Stimulated activated CD4-positive, alpha-beta T cell treated with anti-CD3 and anti-CD28 coated beads, Interleukin-12 subunit alpha, Interleukin-12 subunit beta, amount 100 ng/mL, for 48 hours (primary cell): ENCODE measurements around the gene ADM.
A peak's percentile ranks its signal among the peaks of the same experiment; 100 is the strongest.

ENCODE experiments used
- DNase-seq, 3 donors: peaks; one replicate each; pipeline ENCODE4 v3.0.0-alpha.2; 2020; ENCODE audit warnings: low read depth in 2 of 3, low spot score in 1 of 3

The ADM gene

GRCh38 chr11:10289765-10290380 is 15.0 kb upstream of the ADM start:
- DNase-seq = no peak

- DNase-seq = no peak
These were observed 12.9 kb upstream of the ADM start for GRCh38 chr11:10291801-10292638.

- peak in 2 of 3 donors; percentile 49 to 76 for DNase-seq
These were observed 11.2 kb upstream of the ADM start, which contains the start of gene SBF2 for GRCh38 chr11:10293423-10294289. Gene SBF2, minus strand, starts transcription at chr11:10294219. Its CDS starts 150 bp downstream, at chr11:10294069.

GRCh38 chr11:10294290-10294953 is 10.5 kb upstream of the ADM start:
- no peak for DNase-seq

GRCh38 chr11:10295064-10295901 is 9.6 kb upstream of the ADM start:
- no peak for DNase-seq

- peak in 2 of 3 donors; percentile 39 to 42 for DNase-seq
These were observed 6.5 kb upstream of the ADM start for GRCh38 chr11:10298342-10298741.

GRCh38 chr11:10301656-10302358 is 3.1 kb upstream of the ADM start:
- no peak for DNase-seq

- DNase-seq = no peak
These were observed 2.5 kb upstream of the ADM start for GRCh38 chr11:10302359-10302743.

- peak in 2 of 3 donors; percentile 45 to 47 for DNase-seq
These were observed 1.9 kb upstream of the ADM start for GRCh38 chr11:10302744-10303557.

GRCh38 chr11:10303558-10304363 is 1.1 kb upstream of the ADM start:
- DNase-seq = no peak

GRCh38 chr11:10305262-10305963 is 540 bp downstream of the ADM start:
- DNase-seq = no peak

- no peak for DNase-seq
These were observed 1.4 kb downstream of the ADM start for GRCh38 chr11:10305964-10306918.

- DNase-seq = no peak
These were observed 2.1 kb downstream of the ADM start for GRCh38 chr11:10307022-10307399.

- peak; percentile 76 to 80 (median 80) for DNase-seq
These were observed 2.7 kb downstream of the ADM start for GRCh38 chr11:10307400-10308200.
